ENCODE measurements around the gene ATAT1. TPM values are rescaled to one million over a fixed set of nuclear protein-coding genes. Genes with fewer than 3 reads are reported as not detected.

ATAT1 gene
- total and polyA plus RNA-seq, 9 of the 15 experiments (the other 6 are each of a cell fraction or from before 2014, with no cell fraction given) = 0.65 to 5.8 (median 1.6) TPM

DNA sequence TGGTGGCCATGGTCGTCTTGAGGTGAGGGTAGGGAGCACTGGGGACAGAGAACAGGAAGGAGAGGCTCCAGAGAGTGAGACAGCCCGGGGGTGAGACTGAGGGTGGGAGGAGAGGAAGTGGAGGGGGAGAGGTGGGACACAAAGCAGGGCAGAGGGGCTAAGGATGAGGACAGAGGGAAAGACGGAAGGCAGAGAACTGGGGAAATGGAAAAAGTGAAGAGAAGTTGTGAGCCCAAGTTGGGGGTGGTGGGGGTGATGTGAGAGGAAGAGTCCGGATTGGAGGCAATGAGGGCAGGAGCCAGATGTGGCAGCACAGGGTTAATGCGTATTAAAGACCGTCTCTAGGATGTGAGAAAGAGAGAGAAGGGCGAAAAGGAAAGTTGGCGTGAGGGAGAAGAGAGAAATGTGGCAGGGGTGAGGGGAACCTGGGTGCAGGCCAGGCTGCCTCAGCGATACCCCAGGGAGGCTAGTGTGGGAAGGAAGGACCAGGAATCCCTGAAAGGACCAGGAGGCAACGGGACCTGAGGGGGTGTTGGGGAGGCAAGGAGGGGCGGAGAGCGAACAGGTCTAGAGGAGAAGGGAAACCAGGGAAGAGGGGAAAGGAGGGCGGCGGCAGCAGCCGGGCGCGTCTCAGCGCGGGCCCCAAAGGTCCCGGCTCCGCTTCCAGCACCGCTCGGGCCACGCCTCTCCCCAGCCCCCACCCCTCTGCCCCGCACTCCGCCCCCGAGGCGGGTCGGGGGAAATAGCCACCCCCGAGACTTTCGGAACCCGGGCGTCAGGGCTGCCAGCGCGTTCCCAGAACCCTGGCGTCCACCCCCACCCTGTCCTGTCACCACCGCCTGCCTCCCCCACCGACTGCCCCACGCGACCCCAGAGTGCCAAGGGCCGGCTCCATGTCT, 59.6 kb downstream of the ATAT1 start, which contains the start of gene PPP1R18 (continued):
- TF ChIP-seq VEZF1 (CRISPR knock-in tag; IDR thresholded peaks at IDR 0.05) (peak; percentile 76), RHOXF2B (CRISPR knock-in tag; conservative IDR thresholded peaks at IDR 0.05) (peak; percentile 78; the same call in 1 of the 2 replicates), SRF (CRISPR knock-in tag; IDR thresholded peaks at IDR 0.05) (peak in 1 of 2 experiments; percentile 55; a peak in 1 of 4 replicates), ZNF217 (CRISPR knock-in tag; IDR thresholded peaks at IDR 0.05) (no peak), ATF1 (CRISPR knock-in tag; IDR thresholded peaks at IDR 0.05) (no peak), ATF1 (tag; IDR thresholded peaks at IDR 0.05) (no peak), SAFB (IDR thresholded peaks at IDR 0.05; ENCODE audit: borderline replicate concordance, low read depth, low read length) (peak; percentile 46; the same call in 1 of the 2 replicates), HDAC1 (IDR thresholded peaks at IDR 0.05) (peak in 1 of 2 experiments; percentile 78; a peak in 1 of 4 replicates), SMAD2 (IDR thresholded peaks at IDR 0.05; ENCODE audit: low read depth, low read length) (no peak), SMARCA5 (IDR thresholded peaks at IDR 0.05) (peak; percentile 60; the same call in 1 of the 2 replicates), SIN3A (IDR thresholded peaks at IDR 0.05; ENCODE audit: borderline replicate concordance in 2 of 2, control insufficient read depth in 1 of 2, low read depth in 2 of 2, low read length in 2 of 2) (peak in 1 of 2 experiments; percentile 75; a peak in 3 of 4 replicates), TOE1 (IDR thresholded peaks at IDR 0.05; ENCODE audit: borderline replicate concordance) (peak; percentile 44; the same call in 1 of the 2 replicates), TOE1 (CRISPR knock-in tag; IDR thresholded peaks at IDR 0.05; ENCODE audit: borderline replicate concordance, low read depth) (no peak), NCOA1 (IDR thresholded peaks at IDR 0.05; ENCODE audit: low read depth) (0 out of 2 replicates have a peak, but pooled peaks have one; percentile 26), MCM7 (IDR thresholded peaks at IDR 0.05) (0 out of 4 replicates have a peak, but pooled peaks have one; percentile 70 to 77)

Measured in K562 (cell line).